HEK293T (cell line): ENCODE data around the gene RFX4.
"Not testable (repeated sequence)": the region's sequence is repeated elsewhere in the genome, so short reads cannot be mapped to it uniquely, and the experiment has no call there.

ENCODE experiments used
- CTCF ChIA-PET: fragments of 350-600 bp; formaldehyde crosslinking; extraction: SDS; loops from one replicate; lab custom pipeline; 2021; ENCODE audit warnings: antibody characterized with exemption, inconsistent platforms; lab: Yijun Ruan, JAX
- POLR2A ChIA-PET: fragments of 350-600 bp; formaldehyde crosslinking; extraction: SDS; loops from one replicate; lab custom pipeline; 2020; ENCODE audit warnings: antibody characterized with exemption, inconsistent platforms; lab: Yijun Ruan, JAX
- DNase-seq: peaks from one replicate; pipeline ENCODE4 v3.0.0; 2012; ENCODE audit warnings: mixed read lengths; ENCODE audit errors: extremely low spot score
- ARNT ChIP-seq: fragments of 450-650 bp; IDR thresholded peaks from 2 replicates; pipeline ENCODE4 v1.6.1; 2017; ENCODE audit warnings: mild to moderate bottlenecking
- BHLHE40 ChIP-seq: fragments of 450-650 bp; IDR thresholded peaks from 2 replicates; pipeline ENCODE4 v1.6.1; 2016; ENCODE audit warnings: mild to moderate bottlenecking, moderate library complexity, borderline replicate concordance
- CTBP1 ChIP-seq: fragments of 450-650 bp; IDR thresholded peaks from 2 replicates; pipeline ENCODE4 v1.6.1; 2016; ENCODE audit warnings: borderline replicate concordance
- ELF4 ChIP-seq: fragments of 450-650 bp; IDR thresholded peaks from 2 replicates; pipeline ENCODE4 v1.6.1; 2017; ENCODE audit warnings: antibody characterized with exemption
- FOXA1 ChIP-seq: fragments of 450-650 bp; IDR thresholded peaks from 2 replicates; pipeline ENCODE4 v1.6.1; 2016; ENCODE audit warnings: mild to moderate bottlenecking
- FOXK2 ChIP-seq: fragments of 450-650 bp; IDR thresholded peaks from 2 replicates; pipeline ENCODE4 v1.6.1; 2016; ENCODE audit warnings: mild to moderate bottlenecking
- FOXM1 ChIP-seq: fragments of 450-650 bp; IDR thresholded peaks from 2 replicates; pipeline ENCODE4 v1.6.1; 2017; ENCODE audit warnings: mild to moderate bottlenecking, borderline replicate concordance
- HDGF ChIP-seq: fragments of 450-650 bp; IDR thresholded peaks from 2 replicates; pipeline ENCODE4 v1.6.1; 2017; ENCODE audit warnings: antibody characterized with exemption, borderline replicate concordance
- L3MBTL2 ChIP-seq: fragments of 450-650 bp; conservative IDR thresholded peaks from 2 replicates; pipeline ENCODE4 v1.6.1; 2016; ENCODE audit warnings: mild to moderate bottlenecking
- LEF1 ChIP-seq: fragments of 450-650 bp; IDR thresholded peaks from 2 replicates; pipeline ENCODE4 v1.6.1; 2017; ENCODE audit warnings: mild to moderate bottlenecking, borderline replicate concordance
- NFRKB ChIP-seq: fragments of 450-650 bp; IDR thresholded peaks from 2 replicates; pipeline ENCODE4 v1.6.1; 2016; ENCODE audit warnings: mild to moderate bottlenecking, moderate library complexity
- PKNOX1 ChIP-seq: fragments of 450-650 bp; IDR thresholded peaks from 2 replicates; pipeline ENCODE4 v1.6.1; 2016
- SP1 ChIP-seq: fragments of 450-650 bp; IDR thresholded peaks from 2 replicates; pipeline ENCODE4 v1.6.1; 2017
- SUZ12 ChIP-seq: fragments of 450-650 bp; IDR thresholded peaks from 2 replicates; pipeline ENCODE4 v1.6.1; 2016; ENCODE audit warnings: mild to moderate bottlenecking
- TARDBP ChIP-seq: fragments of 450-650 bp; IDR thresholded peaks from 2 replicates; pipeline ENCODE4 v1.6.1; 2016
- ZNF384 ChIP-seq: fragments of 450-650 bp; IDR thresholded peaks from 2 replicates; pipeline ENCODE4 v1.6.1; 2016

Gene RFX4

GRCh38 chr12:106690569-106691305, 107.9 kb downstream of the RFX4 start:
- ChIA-PET CTCF (no interaction called here), POLR2A (no interaction called here)
- DNase-seq: no peak
- no peak for TF ChIP-seq TARDBP
- no peak for TF ChIP-seq L3MBTL2
- no peak for TF ChIP-seq ZNF384
- TF ChIP-seq SP1: no peak
- no peak for TF ChIP-seq FOXA1
- TF ChIP-seq FOXK2: no peak
- no peak for TF ChIP-seq FOXM1
- no peak for TF ChIP-seq HDGF
- TF ChIP-seq SUZ12: no peak
- no peak for TF ChIP-seq BHLHE40
- no peak for TF ChIP-seq ELF4

GRCh38 chr12:106692033-106692432, 109.2 kb downstream of the RFX4 start:
- CTCF ChIA-PET, DNase-seq, POLR2A ChIA-PET: not testable (repeated sequence)

- TF ChIP-seq CTBP1 (no peak), L3MBTL2 (no peak), FOXA1 (no peak), NFRKB (no peak), SP1 (no peak), FOXM1 (no peak), ELF4 (no peak), LEF1 (no peak), HDGF (no peak), TARDBP (no peak)
- POLR2A ChIA-PET: no interaction called here
- no peak for DNase-seq
- CTCF ChIA-PET: interaction anchor here (0.5 kb wide), 1 partner anchor 148 kb away, joined by 3 read pairs; no protein-coding TSS in a partner anchor
Observed at GRCh38 chr12:106692896-106693820, 110.4 kb downstream of the RFX4 start.

- POLR2A ChIA-PET: no interaction called here
- CTCF ChIA-PET: no interaction called here
- no peak for TF ChIP-seq CTBP1
- TF ChIP-seq TARDBP: no peak
- no peak for TF ChIP-seq NFRKB
- no peak for TF ChIP-seq FOXM1
- no peak for TF ChIP-seq HDGF
- TF ChIP-seq ARNT: no peak
- TF ChIP-seq ZNF384: no peak
- no peak for TF ChIP-seq FOXA1
- TF ChIP-seq BHLHE40: no peak
- no peak for TF ChIP-seq FOXK2
- no peak for TF ChIP-seq SUZ12
- no peak for TF ChIP-seq SP1
- no peak for DNase-seq
Observed at GRCh38 chr12:106696071-106696470, 113.3 kb downstream of the RFX4 start.

GRCh38 chr12:106696681-106697417, 114.0 kb downstream of the RFX4 start:
- no peak for DNase-seq
- ChIA-PET POLR2A (no interaction called here), CTCF (no interaction called here)
- no peak for TF ChIP-seq NFRKB
- no peak for TF ChIP-seq ZNF384
- no peak for TF ChIP-seq FOXK2
- TF ChIP-seq PKNOX1: no peak
- no peak for TF ChIP-seq SUZ12
- no peak for TF ChIP-seq BHLHE40
- no peak for TF ChIP-seq TARDBP
- no peak for TF ChIP-seq L3MBTL2
- TF ChIP-seq FOXM1: no peak
- TF ChIP-seq FOXA1: no peak
- no peak for TF ChIP-seq ARNT
- TF ChIP-seq CTBP1: no peak

GRCh38 chr12:106704081-106704480, 121.3 kb downstream of the RFX4 start:
- TF ChIP-seq ZNF384 (peak; percentile 48; the same call in 1 of the 2 replicates), SUZ12 (no peak), CTBP1 (no peak), NFRKB (no peak), HDGF (no peak), LEF1 (no peak), ARNT (no peak)
- no peak for DNase-seq
- CTCF ChIA-PET: no interaction called here
- POLR2A ChIA-PET: no interaction called here

- no peak for DNase-seq
- ChIA-PET CTCF (no interaction called here), POLR2A (no interaction called here)
- TF ChIP-seq PKNOX1 (no peak), SP1 (no peak), HDGF (no peak), LEF1 (no peak), ZNF384 (no peak), L3MBTL2 (no peak), TARDBP (no peak), ELF4 (no peak), NFRKB (no peak), ARNT (no peak), FOXM1 (no peak), FOXA1 (no peak), BHLHE40 (no peak)
Observed at GRCh38 chr12:106705971-106706370, 123.2 kb downstream of the RFX4 start.
